Measurements from ENCODE around the gene RFC5. TPM values are rescaled to one million over a fixed set of nuclear protein-coding genes. Genes with fewer than 3 reads are reported as not detected.

RFC5 gene
- total and polyA plus RNA-seq, 2 of the 13 experiments (the other 11 are each of a cell fraction or from before 2014, with no cell fraction given), result 16.8 to 51.4 TPM

DNA sequence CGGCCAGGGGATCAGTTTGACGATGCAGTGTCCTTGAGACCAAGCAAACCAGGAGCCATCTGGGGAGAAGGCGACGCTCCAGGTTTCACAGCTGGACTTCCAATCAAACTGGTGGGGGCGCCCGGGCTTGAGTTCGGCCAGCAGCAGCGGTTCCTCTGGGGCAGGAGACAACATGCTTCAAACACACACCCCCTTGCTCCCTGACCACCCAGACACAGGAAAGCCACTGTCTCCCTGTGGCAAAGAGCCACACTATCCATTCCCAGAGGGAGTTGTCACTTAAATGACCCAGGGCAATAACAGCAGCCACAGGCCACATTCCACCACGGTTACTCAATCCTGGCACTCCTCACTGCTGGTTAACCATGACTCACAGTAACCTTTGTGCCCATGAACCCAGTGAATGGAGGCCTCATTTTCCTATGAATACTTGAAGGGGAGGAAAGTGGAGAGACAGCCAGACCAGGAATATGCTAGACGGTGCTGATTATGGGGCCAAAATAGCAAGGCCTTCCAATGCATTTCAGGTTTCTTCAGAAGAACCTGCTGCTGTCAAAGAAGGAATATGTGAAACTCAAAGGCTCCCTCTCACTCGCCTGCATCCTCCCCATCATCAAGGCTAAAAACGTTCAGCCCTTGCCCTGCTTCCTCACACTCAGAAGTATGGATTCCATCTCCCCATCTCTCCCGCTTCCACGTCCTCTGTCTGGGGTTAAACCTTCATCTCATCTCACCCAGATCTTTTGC lies 36.0 kb downstream of the RFC5 start (continued):
- TF ChIP-seq, protein P1, sequence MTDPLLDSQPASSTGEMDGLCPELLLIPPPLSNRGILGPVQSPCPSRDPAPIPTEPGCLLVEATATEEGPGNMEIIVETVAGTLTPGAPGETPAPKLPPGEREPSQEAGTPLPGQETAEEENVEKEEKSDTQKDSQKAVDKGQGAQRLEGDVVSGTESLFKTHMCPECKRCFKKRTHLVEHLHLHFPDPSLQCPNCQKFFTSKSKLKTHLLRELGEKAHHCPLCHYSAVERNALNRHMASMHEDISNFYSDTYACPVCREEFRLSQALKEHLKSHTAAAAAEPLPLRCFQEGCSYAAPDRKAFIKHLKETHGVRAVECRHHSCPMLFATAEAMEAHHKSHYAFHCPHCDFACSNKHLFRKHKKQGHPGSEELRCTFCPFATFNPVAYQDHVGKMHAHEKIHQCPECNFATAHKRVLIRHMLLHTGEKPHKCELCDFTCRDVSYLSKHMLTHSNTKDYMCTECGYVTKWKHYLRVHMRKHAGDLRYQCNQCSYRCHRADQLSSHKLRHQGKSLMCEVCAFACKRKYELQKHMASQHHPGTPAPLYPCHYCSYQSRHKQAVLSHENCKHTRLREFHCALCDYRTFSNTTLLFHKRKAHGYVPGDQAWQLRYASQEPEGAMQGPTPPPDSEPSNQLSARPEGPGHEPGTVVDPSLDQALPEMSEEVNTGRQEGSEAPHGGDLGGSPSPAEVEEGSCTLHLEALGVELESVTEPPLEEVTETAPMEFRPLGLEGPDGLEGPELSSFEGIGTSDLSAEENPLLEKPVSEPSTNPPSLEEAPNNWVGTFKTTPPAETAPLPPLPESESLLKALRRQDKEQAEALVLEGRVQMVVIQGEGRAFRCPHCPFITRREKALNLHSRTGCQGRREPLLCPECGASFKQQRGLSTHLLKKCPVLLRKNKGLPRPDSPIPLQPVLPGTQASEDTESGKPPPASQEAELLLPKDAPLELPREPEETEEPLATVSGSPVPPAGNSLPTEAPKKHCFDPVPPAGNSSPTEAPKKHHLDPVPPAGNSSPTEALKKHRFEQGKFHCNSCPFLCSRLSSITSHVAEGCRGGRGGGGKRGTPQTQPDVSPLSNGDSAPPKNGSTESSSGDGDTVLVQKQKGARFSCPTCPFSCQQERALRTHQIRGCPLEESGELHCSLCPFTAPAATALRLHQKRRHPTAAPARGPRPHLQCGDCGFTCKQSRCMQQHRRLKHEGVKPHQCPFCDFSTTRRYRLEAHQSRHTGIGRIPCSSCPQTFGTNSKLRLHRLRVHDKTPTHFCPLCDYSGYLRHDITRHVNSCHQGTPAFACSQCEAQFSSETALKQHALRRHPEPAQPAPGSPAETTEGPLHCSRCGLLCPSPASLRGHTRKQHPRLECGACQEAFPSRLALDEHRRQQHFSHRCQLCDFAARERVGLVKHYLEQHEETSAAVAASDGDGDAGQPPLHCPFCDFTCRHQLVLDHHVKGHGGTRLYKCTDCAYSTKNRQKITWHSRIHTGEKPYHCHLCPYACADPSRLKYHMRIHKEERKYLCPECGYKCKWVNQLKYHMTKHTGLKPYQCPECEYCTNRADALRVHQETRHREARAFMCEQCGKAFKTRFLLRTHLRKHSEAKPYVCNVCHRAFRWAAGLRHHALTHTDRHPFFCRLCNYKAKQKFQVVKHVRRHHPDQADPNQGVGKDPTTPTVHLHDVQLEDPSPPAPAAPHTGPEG (CRISPR knock-in tag; IDR thresholded peaks at IDR 0.05), result no peak
- TF ChIP-seq ZFYVE20 (CRISPR knock-in tag; IDR thresholded peaks at IDR 0.05; ENCODE audit: borderline replicate concordance, low read depth) (no peak), MTA1 (CRISPR knock-in tag; IDR thresholded peaks at IDR 0.05; ENCODE audit: borderline replicate concordance) (peak; percentile 80), HOXA3 (CRISPR knock-in tag; IDR thresholded peaks at IDR 0.05) (peak; percentile 92), ZNF552 (CRISPR knock-in tag; IDR thresholded peaks at IDR 0.05; ENCODE audit: borderline replicate concordance) (peak; percentile 84), TMF1 (CRISPR knock-in tag; IDR thresholded peaks at IDR 0.05; ENCODE audit: low read depth) (no peak), NFE2 (CRISPR knock-in tag; IDR thresholded peaks at IDR 0.05) (no peak), DR1 (CRISPR knock-in tag; IDR thresholded peaks at IDR 0.05) (peak; percentile 49; the same call in 1 of the 2 replicates), ZSCAN9 (CRISPR knock-in tag; IDR thresholded peaks at IDR 0.05; ENCODE audit: borderline replicate concordance) (peak; percentile 93), ZNF20 (CRISPR knock-in tag; IDR thresholded peaks at IDR 0.05) (no peak), ARNT2 (CRISPR knock-in tag; IDR thresholded peaks at IDR 0.05; ENCODE audit: low read depth) (peak; percentile 50; the same call in 1 of the 2 replicates)
- TF ChIP-seq, protein P2, sequence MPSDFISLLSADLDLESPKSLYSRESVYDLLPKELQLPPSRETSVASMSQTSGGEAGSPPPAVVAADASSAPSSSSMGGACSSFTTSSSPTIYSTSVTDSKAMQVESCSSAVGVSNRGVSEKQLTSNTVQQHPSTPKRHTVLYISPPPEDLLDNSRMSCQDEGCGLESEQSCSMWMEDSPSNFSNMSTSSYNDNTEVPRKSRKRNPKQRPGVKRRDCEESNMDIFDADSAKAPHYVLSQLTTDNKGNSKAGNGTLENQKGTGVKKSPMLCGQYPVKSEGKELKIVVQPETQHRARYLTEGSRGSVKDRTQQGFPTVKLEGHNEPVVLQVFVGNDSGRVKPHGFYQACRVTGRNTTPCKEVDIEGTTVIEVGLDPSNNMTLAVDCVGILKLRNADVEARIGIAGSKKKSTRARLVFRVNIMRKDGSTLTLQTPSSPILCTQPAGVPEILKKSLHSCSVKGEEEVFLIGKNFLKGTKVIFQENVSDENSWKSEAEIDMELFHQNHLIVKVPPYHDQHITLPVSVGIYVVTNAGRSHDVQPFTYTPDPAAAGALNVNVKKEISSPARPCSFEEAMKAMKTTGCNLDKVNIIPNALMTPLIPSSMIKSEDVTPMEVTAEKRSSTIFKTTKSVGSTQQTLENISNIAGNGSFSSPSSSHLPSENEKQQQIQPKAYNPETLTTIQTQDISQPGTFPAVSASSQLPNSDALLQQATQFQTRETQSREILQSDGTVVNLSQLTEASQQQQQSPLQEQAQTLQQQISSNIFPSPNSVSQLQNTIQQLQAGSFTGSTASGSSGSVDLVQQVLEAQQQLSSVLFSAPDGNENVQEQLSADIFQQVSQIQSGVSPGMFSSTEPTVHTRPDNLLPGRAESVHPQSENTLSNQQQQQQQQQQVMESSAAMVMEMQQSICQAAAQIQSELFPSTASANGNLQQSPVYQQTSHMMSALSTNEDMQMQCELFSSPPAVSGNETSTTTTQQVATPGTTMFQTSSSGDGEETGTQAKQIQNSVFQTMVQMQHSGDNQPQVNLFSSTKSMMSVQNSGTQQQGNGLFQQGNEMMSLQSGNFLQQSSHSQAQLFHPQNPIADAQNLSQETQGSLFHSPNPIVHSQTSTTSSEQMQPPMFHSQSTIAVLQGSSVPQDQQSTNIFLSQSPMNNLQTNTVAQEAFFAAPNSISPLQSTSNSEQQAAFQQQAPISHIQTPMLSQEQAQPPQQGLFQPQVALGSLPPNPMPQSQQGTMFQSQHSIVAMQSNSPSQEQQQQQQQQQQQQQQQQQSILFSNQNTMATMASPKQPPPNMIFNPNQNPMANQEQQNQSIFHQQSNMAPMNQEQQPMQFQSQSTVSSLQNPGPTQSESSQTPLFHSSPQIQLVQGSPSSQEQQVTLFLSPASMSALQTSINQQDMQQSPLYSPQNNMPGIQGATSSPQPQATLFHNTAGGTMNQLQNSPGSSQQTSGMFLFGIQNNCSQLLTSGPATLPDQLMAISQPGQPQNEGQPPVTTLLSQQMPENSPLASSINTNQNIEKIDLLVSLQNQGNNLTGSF (CRISPR knock-in tag; IDR thresholded peaks at IDR 0.05), result no peak
- TF ChIP-seq, protein P3, sequence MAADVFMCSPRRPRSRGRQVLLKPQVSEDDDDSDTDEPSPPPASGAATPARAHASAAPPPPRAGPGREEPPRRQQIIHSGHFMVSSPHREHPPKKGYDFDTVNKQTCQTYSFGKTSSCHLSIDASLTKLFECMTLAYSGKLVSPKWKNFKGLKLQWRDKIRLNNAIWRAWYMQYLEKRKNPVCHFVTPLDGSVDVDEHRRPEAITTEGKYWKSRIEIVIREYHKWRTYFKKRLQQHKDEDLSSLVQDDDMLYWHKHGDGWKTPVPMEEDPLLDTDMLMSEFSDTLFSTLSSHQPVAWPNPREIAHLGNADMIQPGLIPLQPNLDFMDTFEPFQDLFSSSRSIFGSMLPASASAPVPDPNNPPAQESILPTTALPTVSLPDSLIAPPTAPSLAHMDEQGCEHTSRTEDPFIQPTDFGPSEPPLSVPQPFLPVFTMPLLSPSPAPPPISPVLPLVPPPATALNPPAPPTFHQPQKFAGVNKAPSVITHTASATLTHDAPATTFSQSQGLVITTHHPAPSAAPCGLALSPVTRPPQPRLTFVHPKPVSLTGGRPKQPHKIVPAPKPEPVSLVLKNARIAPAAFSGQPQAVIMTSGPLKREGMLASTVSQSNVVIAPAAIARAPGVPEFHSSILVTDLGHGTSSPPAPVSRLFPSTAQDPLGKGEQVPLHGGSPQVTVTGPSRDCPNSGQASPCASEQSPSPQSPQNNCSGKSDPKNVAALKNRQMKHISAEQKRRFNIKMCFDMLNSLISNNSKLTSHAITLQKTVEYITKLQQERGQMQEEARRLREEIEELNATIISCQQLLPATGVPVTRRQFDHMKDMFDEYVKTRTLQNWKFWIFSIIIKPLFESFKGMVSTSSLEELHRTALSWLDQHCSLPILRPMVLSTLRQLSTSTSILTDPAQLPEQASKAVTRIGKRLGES (CRISPR knock-in tag; IDR thresholded peaks at IDR 0.05; ENCODE audit: borderline replicate concordance), result no peak
- TF ChIP-seq, protein P4, sequence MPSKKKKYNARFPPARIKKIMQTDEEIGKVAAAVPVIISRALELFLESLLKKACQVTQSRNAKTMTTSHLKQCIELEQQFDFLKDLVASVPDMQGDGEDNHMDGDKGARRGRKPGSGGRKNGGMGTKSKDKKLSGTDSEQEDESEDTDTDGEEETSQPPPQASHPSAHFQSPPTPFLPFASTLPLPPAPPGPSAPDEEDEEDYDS (CRISPR knock-in tag; IDR thresholded peaks at IDR 0.05), result peak; percentile 68; the same call in 1 of the 2 replicates
